Astrocyte (in vitro differentiated cells and primary cell): ENCODE results near the gene NFIA. TPM values are rescaled to one million over a fixed set of nuclear protein-coding genes. Genes with fewer than 3 reads are reported as not detected.
A peak's percentile ranks its signal among the peaks of the same experiment; 100 is the strongest.

Experiments
- DNase-seq: peaks from one replicate; pipeline ENCODE4 v3.0.0-alpha.2; 2010; ENCODE audit warnings: low read depth
- FAIRE-seq: peaks from 2 replicates; lab custom pipeline; 2011; peaks lifted over from hg19 to GRCh38; lab: Jason Lieb, UNC
- H2AFZ ChIP-seq: 2 replicates; pipeline ENCODE4 v1.6.0; 2012; ENCODE audit warnings: low read depth, low read length, inconsistent platforms
- H3K27ac ChIP-seq: 2 replicates; pipeline ENCODE4 v1.5.1; 2011; ENCODE audit warnings: low read depth, low read length, inconsistent platforms
- H3K27me3 ChIP-seq: 2 replicates; pipeline ENCODE4 v1.6.0; 2011; ENCODE audit warnings: low read length, inconsistent platforms; ENCODE audit not compliant: insufficient read depth
- H3K36me3 ChIP-seq: 2 replicates; pipeline ENCODE4 v1.5.1; 2011; ENCODE audit warnings: low read length, inconsistent platforms; ENCODE audit not compliant: insufficient read depth
- H3K4me1 ChIP-seq: 2 replicates; pipeline ENCODE4 v1.5.1; 2011; ENCODE audit warnings: low read length, inconsistent platforms; ENCODE audit not compliant: insufficient read depth
- H3K4me2 ChIP-seq: 2 replicates; pipeline ENCODE4 v1.6.0; 2012; ENCODE audit warnings: low read length, inconsistent platforms
- H3K4me3 ChIP-seq: 2 replicates; pipeline ENCODE4 v1.5.1; 2011; ENCODE audit warnings: low read depth, mild to moderate bottlenecking, low read length, inconsistent platforms; ENCODE audit not compliant: insufficient read depth
- H3K79me2 ChIP-seq: 2 replicates; pipeline ENCODE4 v1.6.0; 2012; ENCODE audit warnings: mild to moderate bottlenecking, low read length, inconsistent platforms; ENCODE audit not compliant: insufficient read depth
- H3K9ac ChIP-seq: 2 replicates; pipeline ENCODE4 v1.6.0; 2012; ENCODE audit warnings: mild to moderate bottlenecking, low read length, inconsistent platforms
- H3K9me3 ChIP-seq: 2 replicates; pipeline ENCODE4 v1.5.1; 2012; ENCODE audit warnings: low read depth, mild to moderate bottlenecking, low read length, inconsistent platforms; ENCODE audit not compliant: insufficient read depth
- H4K20me1 ChIP-seq: 2 replicates; pipeline ENCODE4 v1.6.0; 2012; ENCODE audit warnings: low read length, inconsistent platforms; ENCODE audit not compliant: insufficient read depth
- H3K27ac Mint-ChIP-seq: one replicate; pipeline ENCODE4 v1.8.0; 2021; ENCODE audit warnings: mild to moderate bottlenecking, mixed read lengths; ENCODE audit not compliant: unreplicated experiment
- H3K27me3 Mint-ChIP-seq: one replicate; pipeline ENCODE4 v1.8.0; 2021; ENCODE audit warnings: low read depth, mixed read lengths; ENCODE audit not compliant: unreplicated experiment
- H3K36me3 Mint-ChIP-seq: one replicate; pipeline ENCODE4 v1.8.0; 2021; ENCODE audit warnings: low read depth, mixed read lengths; ENCODE audit not compliant: unreplicated experiment
- H3K4me1 Mint-ChIP-seq: one replicate; pipeline ENCODE4 v1.8.0; 2021; ENCODE audit warnings: low read depth, mixed read lengths; ENCODE audit not compliant: unreplicated experiment
- H3K4me3 Mint-ChIP-seq: one replicate; pipeline ENCODE4 v1.8.0; 2021; ENCODE audit warnings: mild to moderate bottlenecking, moderate library complexity, mixed read lengths; ENCODE audit not compliant: unreplicated experiment
- H3K9me3 Mint-ChIP-seq: one replicate; pipeline ENCODE4 v1.8.0; 2021; ENCODE audit warnings: mild to moderate bottlenecking, mixed read lengths; ENCODE audit not compliant: unreplicated experiment
- EZH2 ChIP-seq: IDR thresholded peaks from 2 replicates; pipeline ENCODE4 v1.6.1; 2012; ENCODE audit warnings: mild to moderate bottlenecking, low read length, inconsistent platforms; ENCODE audit not compliant: insufficient read depth
- total RNA-seq: library from RNA; stranded (reverse); gene quantifications from 2 replicates; pipeline ENCODE4 v1.2.1, GENCODE V29; 2021
- TF ChIP-seq, protein P1 (sequence below): IDR thresholded peaks from 2 replicates; pipeline ENCODE4 v1.5.1; 2011; ENCODE audit warnings: low read depth, mild to moderate bottlenecking, inconsistent platforms, low read length, moderate library complexity; ENCODE audit not compliant: insufficient read depth

NFIA gene
- total RNA-seq, 1 donor from 2014 or later = 4.6 TPM

- no peak for TF ChIP-seq EZH2
- TF ChIP-seq, protein P1, sequence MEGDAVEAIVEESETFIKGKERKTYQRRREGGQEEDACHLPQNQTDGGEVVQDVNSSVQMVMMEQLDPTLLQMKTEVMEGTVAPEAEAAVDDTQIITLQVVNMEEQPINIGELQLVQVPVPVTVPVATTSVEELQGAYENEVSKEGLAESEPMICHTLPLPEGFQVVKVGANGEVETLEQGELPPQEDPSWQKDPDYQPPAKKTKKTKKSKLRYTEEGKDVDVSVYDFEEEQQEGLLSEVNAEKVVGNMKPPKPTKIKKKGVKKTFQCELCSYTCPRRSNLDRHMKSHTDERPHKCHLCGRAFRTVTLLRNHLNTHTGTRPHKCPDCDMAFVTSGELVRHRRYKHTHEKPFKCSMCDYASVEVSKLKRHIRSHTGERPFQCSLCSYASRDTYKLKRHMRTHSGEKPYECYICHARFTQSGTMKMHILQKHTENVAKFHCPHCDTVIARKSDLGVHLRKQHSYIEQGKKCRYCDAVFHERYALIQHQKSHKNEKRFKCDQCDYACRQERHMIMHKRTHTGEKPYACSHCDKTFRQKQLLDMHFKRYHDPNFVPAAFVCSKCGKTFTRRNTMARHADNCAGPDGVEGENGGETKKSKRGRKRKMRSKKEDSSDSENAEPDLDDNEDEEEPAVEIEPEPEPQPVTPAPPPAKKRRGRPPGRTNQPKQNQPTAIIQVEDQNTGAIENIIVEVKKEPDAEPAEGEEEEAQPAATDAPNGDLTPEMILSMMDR = peak; percentile 12
- peak overlapping the region; percentile 43 for H3K4me3 ChIP-seq
- peaks cover 34% of the 10 kb centered on the region for H3K4me1 ChIP-seq
- H4K20me1 ChIP-seq = no peaks in the 10 kb centered on the region
- Mint-ChIP-seq H3K9me3 (no peaks in the 10 kb centered on the region), H3K4me3 (peak overlapping the region; percentile 79), H3K4me1 (peaks cover 29% of the 10 kb centered on the region), H3K27ac (peak overlapping the region; percentile 53), H3K27me3 (no peaks in the 10 kb centered on the region), H3K36me3 (no peaks in the 10 kb centered on the region)
- H2AFZ ChIP-seq = peak overlapping the region; percentile 2
- no peaks in the 10 kb centered on the region for H3K27me3 ChIP-seq
- H3K36me3 ChIP-seq = no peaks in the 10 kb centered on the region
- H3K4me2 ChIP-seq = peak overlapping the region; percentile 94
- H3K9ac ChIP-seq = peak overlapping the region; percentile 9
- DNase-seq (peak; percentile 51), FAIRE-seq (no peak)
- H3K79me2 ChIP-seq = peaks cover 4% of the 10 kb centered on the region
- no peak overlapping the region for H3K27ac ChIP-seq
- no peaks in the 10 kb centered on the region for H3K9me3 ChIP-seq
These were observed 2.4 kb upstream of the NFIA start for GRCh38 chr1:61079898-61080336.

DNA sequence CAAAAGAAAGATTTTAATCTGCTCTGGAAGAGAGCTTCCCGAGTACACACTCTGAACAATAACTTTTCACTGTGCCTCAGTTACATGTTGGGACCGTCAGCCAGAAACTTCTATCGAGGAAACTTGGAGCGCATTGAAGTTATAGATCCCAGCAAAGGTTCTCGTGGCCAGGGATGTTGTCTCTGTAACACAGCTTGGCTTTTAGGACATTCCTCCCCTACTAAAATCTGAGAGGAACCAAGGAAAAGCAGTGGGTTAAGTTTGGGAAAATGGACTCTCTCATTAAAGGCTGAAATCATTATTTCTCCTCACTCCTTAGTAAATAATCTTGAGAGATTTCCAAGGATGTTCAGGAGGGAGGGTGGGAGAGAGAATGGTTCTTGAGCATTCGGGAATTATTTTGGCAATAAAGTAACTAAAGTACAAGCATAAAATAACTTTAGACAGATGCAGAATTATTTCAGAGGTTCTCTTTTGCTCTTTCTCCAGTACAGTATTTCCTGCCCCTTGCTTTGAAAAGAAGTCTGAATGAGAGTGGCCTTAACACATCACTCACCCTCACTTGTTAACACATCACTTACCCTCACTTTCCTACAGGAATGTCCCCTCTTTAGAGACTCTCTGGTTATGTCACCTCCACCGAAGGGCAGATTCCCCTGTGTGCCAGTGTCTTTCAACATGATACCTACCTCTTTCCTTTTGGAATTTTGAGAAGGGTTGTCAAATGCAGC, 1.8 kb upstream of the NFIA start:
- TF ChIP-seq EZH2 = no peak
- TF ChIP-seq, protein P1 = no peak
- Histone ChIP-seq H3K27ac (no peak overlapping the region), H3K9ac (no peak overlapping the region), H2AFZ (peak overlapping the region; percentile 19), H3K27me3 (no peaks in the 10 kb centered on the region), H4K20me1 (no peaks in the 10 kb centered on the region), H3K9me3 (no peaks in the 10 kb centered on the region), H3K36me3 (no peaks in the 10 kb centered on the region), H3K4me3 (peak overlapping the region; percentile 43), H3K79me2 (peaks cover 4% of the 10 kb centered on the region), H3K4me2 (peak overlapping the region; percentile 94), H3K4me1 (peaks cover 34% of the 10 kb centered on the region)
- Mint-ChIP-seq H3K36me3 (no peaks in the 10 kb centered on the region), H3K27ac (no peak overlapping the region), H3K4me3 (peak overlapping the region; percentile 79), H3K27me3 (peaks cover 3% of the 10 kb centered on the region), H3K4me1 (peaks cover 29% of the 10 kb centered on the region), H3K9me3 (no peaks in the 10 kb centered on the region)
- FAIRE-seq = no peak
- no peak for DNase-seq

DNA sequence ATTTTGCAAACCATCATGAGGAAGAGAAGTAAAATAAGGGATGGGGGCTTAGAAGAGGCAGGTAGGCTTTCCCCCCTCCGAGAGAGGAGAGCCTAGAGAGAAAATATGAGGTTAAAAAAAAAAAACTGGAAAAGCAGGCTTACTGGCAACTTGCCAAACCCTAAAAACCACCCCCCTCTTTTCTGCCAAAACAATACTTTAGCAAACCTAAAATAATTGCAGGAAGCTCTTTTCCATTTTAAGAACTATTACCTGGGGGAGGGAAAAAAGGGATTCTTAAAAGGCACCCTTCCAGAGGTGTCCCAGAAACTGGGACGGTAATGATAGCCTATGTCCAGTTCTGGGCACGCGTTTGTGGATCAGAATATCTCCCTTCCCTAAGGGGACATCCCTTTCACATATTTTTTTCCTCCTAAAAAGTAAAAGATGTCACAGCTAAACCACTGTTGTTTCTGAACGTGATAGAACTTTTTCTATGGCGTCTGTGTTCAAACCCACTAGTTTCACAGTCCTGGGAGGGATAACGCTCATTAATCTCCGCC, 1.1 kb upstream of the NFIA start:
- no peak for FAIRE-seq
- peak overlapping the region; percentile 83 for H3K4me3 Mint-ChIP-seq
- Histone ChIP-seq H3K9me3 (no peaks in the 10 kb centered on the region), H3K4me2 (peak overlapping the region; percentile 94), H3K4me1 (peaks cover 34% of the 10 kb centered on the region), H3K27me3 (no peaks in the 10 kb centered on the region), H2AFZ (peak overlapping the region; percentile 43), H3K79me2 (peaks cover 8% of the 10 kb centered on the region), H4K20me1 (no peaks in the 10 kb centered on the region), H3K4me3 (peak overlapping the region; percentile 64), H3K36me3 (no peaks in the 10 kb centered on the region), H3K9ac (peak overlapping the region; percentile 47), H3K27ac (no peak overlapping the region)
- H3K27me3 Mint-ChIP-seq = peaks cover 5% of the 10 kb centered on the region
- no peaks in the 10 kb centered on the region for H3K9me3 Mint-ChIP-seq
- TF ChIP-seq, protein P1 = no peak
- no peak for TF ChIP-seq EZH2
- H3K27ac Mint-ChIP-seq = no peak overlapping the region
- no peak for DNase-seq
- peaks cover 29% of the 10 kb centered on the region for H3K4me1 Mint-ChIP-seq
- H3K36me3 Mint-ChIP-seq = no peaks in the 10 kb centered on the region
